HepG2 (cell line): ENCODE results near the gene ABHD17C. TPM values are rescaled to one million over a fixed set of nuclear protein-coding genes. Genes with fewer than 3 reads are reported as not detected.

ENCODE experiments used
- ATAC-seq: fragments of 200-7000 bp; cut with Tn5 transposase; 3 replicates; pipeline ENCODE4 v1.9.1; 2020; ENCODE audit warnings: mild to moderate bottlenecking, moderate library complexity
- BruUV-seq: library from RNA; stranded (reverse); fragments of 400-500 nt; replicated peaks from 2 replicates; lab custom pipeline; 2021; lab: Mats Ljungman, UMichigan
- CTCF ChIA-PET: fragments of 300-600 bp; formaldehyde crosslinking; extraction: SDS; loops from one replicate; lab custom pipeline; 2021; ENCODE audit warnings: low total read pairs, inconsistent platforms, low intra/inter-chr PET ratio; lab: Yijun Ruan, JAX
- POLR2A ChIA-PET: fragments of 350-600 bp; sonication (Branson Sonifier 250); formaldehyde crosslinking; loops from one replicate; lab custom pipeline; 2020; ENCODE audit warnings: antibody characterized with exemption, inconsistent platforms; lab: Yijun Ruan, JAX
- DNase-seq: peaks from one replicate; pipeline ENCODE4 v3.0.0-alpha.2; 2015; ENCODE audit warnings: low spot score
- FAIRE-seq: peaks from 3 replicates; lab custom pipeline; 2011; peaks lifted over from hg19 to GRCh38; lab: Jason Lieb, UNC
- H2AFZ ChIP-seq: one replicate; pipeline ENCODE4 v1.6.1; 2011; ENCODE audit warnings: low read length, inconsistent platforms
- H3K27ac ChIP-seq: fragments of 300-600 bp; 3 replicates; pipeline ENCODE4 v1.8.0; 2011; ENCODE audit warnings: mixed run types, mild to moderate bottlenecking, mixed read lengths, low read length, inconsistent platforms; ENCODE audit not compliant: insufficient read depth; ENCODE audit errors: extremely low read length
- H3K27me3 ChIP-seq, 2 experiments: fragments of 200-600 bp in 1 of 2; 2 replicates in 1 of 2; 3 replicates in 1 of 2; pipeline versions ENCODE4 v1.6.0 to v1.8.0; 2011; ENCODE audit warnings: low read length in 2 of 2, mild to moderate bottlenecking in 2 of 2, moderate library complexity in 2 of 2, inconsistent platforms in 1 of 2; ENCODE audit not compliant: insufficient read depth in 2 of 2, control insufficient read depth in 1 of 2
- H3K36me3 ChIP-seq, 2 experiments: fragments of 200-600 bp in 1 of 2; replicated peaks in 1 of 2; 2 replicates in 1 of 2; 3 replicates in 1 of 2; pipeline versions ENCODE4 v1.5.1 to v1.8.0; 2011; ENCODE audit warnings: low read length in 2 of 2, inconsistent platforms in 1 of 2; ENCODE audit not compliant: insufficient read depth in 2 of 2, control insufficient read depth in 1 of 2
- H3K4me1 ChIP-seq: 2 replicates; pipeline ENCODE4 v1.5.1; 2012; ENCODE audit warnings: low read length, inconsistent platforms; ENCODE audit not compliant: insufficient read depth
- H3K4me2 ChIP-seq: 2 replicates; pipeline ENCODE4 v1.6.0; 2011; ENCODE audit warnings: low read depth, low read length, inconsistent platforms
- H3K4me3 ChIP-seq, 3 experiments: fragments of 200-600 bp in 1 of 3; sonication (generic), shearing (Covaris generic) in 1 of 3; replicated peaks in 1 of 3; 2 replicates each; pipeline ENCODE4 v1.5.1; 2011 to 2016; ENCODE audit warnings: low read length in 3 of 3, inconsistent platforms in 2 of 3, low read depth in 2 of 3, mild to moderate bottlenecking in 2 of 3, control low read depth in 1 of 3, mixed read lengths in 1 of 3; ENCODE audit not compliant: insufficient read depth in 1 of 3
- H3K79me2 ChIP-seq: one replicate; pipeline ENCODE4 v1.6.1; 2011; ENCODE audit warnings: low read length, inconsistent platforms; ENCODE audit not compliant: insufficient read depth
- H3K9ac ChIP-seq: 2 replicates; pipeline ENCODE4 v1.6.0; 2011; ENCODE audit warnings: mild to moderate bottlenecking, low read depth, low read length, inconsistent platforms; ENCODE audit not compliant: insufficient read depth
- H3K9me3 ChIP-seq: 2 replicates; pipeline ENCODE4 v1.5.1; 2012; ENCODE audit warnings: mild to moderate bottlenecking, low read length
- H4K20me1 ChIP-seq: 2 replicates; pipeline ENCODE4 v1.6.0; 2011; ENCODE audit warnings: inconsistent platforms, mild to moderate bottlenecking, low read length, moderate library complexity; ENCODE audit not compliant: insufficient read depth
- BRD4 ChIP-seq: sonication (generic); formaldehyde crosslinking; IDR thresholded peaks from 2 replicates; pipeline ENCODE4 v1.4.0; 2020; ENCODE audit warnings: missing genetic modification reagents
- IRX3 ChIP-seq: sonication (generic); formaldehyde crosslinking; IDR thresholded peaks from 2 replicates; pipeline ENCODE4 v1.8.1; 2023; ENCODE audit warnings: mild to moderate bottlenecking, low read depth, missing genetic modification reagents, borderline replicate concordance
- KDM5B ChIP-seq: sonication (generic); formaldehyde crosslinking; IDR thresholded peaks from 2 replicates; pipeline ENCODE4 v1.4.0; 2020; ENCODE audit warnings: missing genetic modification reagents, mild to moderate bottlenecking, borderline replicate concordance
- MAZ ChIP-seq, 2 experiments: sonication (generic) in 1 of 2; formaldehyde crosslinking in 1 of 2; IDR thresholded peaks; 2 replicates each; pipeline versions ENCODE4 v1.5.0 to v1.6.1; 2012 to 2020; ENCODE audit warnings: low read depth in 2 of 2, mild to moderate bottlenecking in 2 of 2, borderline replicate concordance in 1 of 2, improper control_type of control experiment in 1 of 2, low read length in 1 of 2, missing genetic modification reagents in 1 of 2, moderate library complexity in 1 of 2
- MBNL3 ChIP-seq: fragments of 250-450 bp; sonication (Bioruptor Pico); conservative IDR thresholded peaks from 2 replicates; pipeline ENCODE4 v1.8.0; 2022; ENCODE audit warnings: mild to moderate bottlenecking, inconsistent platforms
- PAX8 ChIP-seq: sonication (generic); formaldehyde crosslinking; IDR thresholded peaks from 2 replicates; pipeline ENCODE4 v1.8.0; 2022; ENCODE audit warnings: mild to moderate bottlenecking, missing genetic modification reagents, borderline replicate concordance
- PHF8 ChIP-seq: sonication (generic); formaldehyde crosslinking; IDR thresholded peaks from 2 replicates; pipeline ENCODE4 v1.5.0; 2020; ENCODE audit warnings: missing genetic modification reagents
- SMAD3 ChIP-seq: sonication (generic); formaldehyde crosslinking; IDR thresholded peaks from 2 replicates; pipeline ENCODE4 v1.4.0; 2020; ENCODE audit warnings: missing genetic modification reagents
- TAF1 ChIP-seq: sonication (generic); formaldehyde crosslinking; IDR thresholded peaks from 2 replicates; pipeline ENCODE4 v1.4.0; 2020; ENCODE audit warnings: missing genetic modification reagents
- TRIM24 ChIP-seq: sonication (generic); formaldehyde crosslinking; IDR thresholded peaks from 2 replicates; pipeline ENCODE4 v1.8.0; 2022; ENCODE audit warnings: mild to moderate bottlenecking, missing genetic modification reagents
- ZNF12 ChIP-seq: sonication (generic); formaldehyde crosslinking; IDR thresholded peaks from 2 replicates; pipeline ENCODE4 v1.5.0; 2020; ENCODE audit warnings: missing genetic modification reagents
- ZNF180 ChIP-seq: sonication (generic); formaldehyde crosslinking; IDR thresholded peaks from 2 replicates; pipeline ENCODE4 v1.4.0; 2020; ENCODE audit warnings: low read depth, missing genetic modification reagents, borderline replicate concordance
- ZNF253 ChIP-seq: sonication (generic); formaldehyde crosslinking; IDR thresholded peaks from 2 replicates; pipeline ENCODE4 v1.8.0; 2022; ENCODE audit warnings: mild to moderate bottlenecking, missing genetic modification reagents, borderline replicate concordance
- ZNF260 ChIP-seq: sonication (generic); formaldehyde crosslinking; IDR thresholded peaks from 2 replicates; pipeline ENCODE4 v1.4.0; 2020; ENCODE audit warnings: missing genetic modification reagents, low read depth, mild to moderate bottlenecking, borderline replicate concordance
- ZNF598 ChIP-seq: sonication (generic); formaldehyde crosslinking; IDR thresholded peaks from 2 replicates; pipeline ENCODE4 v1.5.1; 2020; ENCODE audit warnings: mild to moderate bottlenecking, missing genetic modification reagents, borderline replicate concordance
- WGBS: methylation state at CpG from one replicate; pipeline ENCODE4 v1.1.6; 2017; ENCODE audit warnings: low lambda C conversion rate; 5-methylcytosine and 5-hydroxymethylcytosine counted together
- in situ Hi-C: cut with HindIII; loops from 2 replicates; pipeline ENCODE4 v1.10.0; 2017; ENCODE audit warnings: low pct_unique_long_range_greater_than_20kb; ENCODE audit not compliant: extremely low pct_ligation_motif_present
- intact Hi-C: fragments of 100-400 bp; cut with micrococcal nuclease; formaldehyde crosslinking; loops from one replicate; pipeline ENCODE4 v1.10.0; 2022; ENCODE audit not compliant: unreplicated experiment
- polyA plus RNA-seq, 8 experiments: library from polyadenylated mRNA; depleted of rRNA in 3 of 8; stranded (reverse) in 7 of 8; unstranded in 1 of 8; fragments of >200 nt; fragmentation: Illumina TruSeq in 4 of 8; extraction: Trizol in 4 of 8; gene quantifications; 2 replicates each; pipeline versions ENCODE4 v1.2.1 to v1.2.3, GENCODE V29; 2011 to 2016; ENCODE audit warnings: low read depth in 4 of 8, missing spikeins in 1 of 8, mixed read lengths in 1 of 8; ENCODE audit not compliant: insufficient read depth in 1 of 8
- total RNA-seq, 5 experiments: library from RNA; depleted of rRNA; stranded (reverse); fragments of >200 nt; fragmentation: Illumina TruSeq; extraction: Trizol; gene quantifications; 2 replicates each; pipeline ENCODE4 v1.2.3, GENCODE V29; 2016; ENCODE audit warnings: low read depth in 1 of 5
- TF ChIP-seq, protein P1 (sequence below): IDR thresholded peaks from 2 replicates; pipeline ENCODE4 v1.6.1; 2012; ENCODE audit warnings: inconsistent platforms
- TF ChIP-seq, protein P2 (sequence below): sonication (generic); formaldehyde crosslinking; IDR thresholded peaks from 2 replicates; pipeline ENCODE4 v1.5.0; 2020; ENCODE audit warnings: mild to moderate bottlenecking, missing genetic modification reagents, borderline replicate concordance

Gene ABHD17C
- total and polyA plus RNA-seq, 2 of the 13 experiments (the other 11 are each of a cell fraction or from before 2014, with no cell fraction given), result 2.9 to 3.9 TPM

DNA sequence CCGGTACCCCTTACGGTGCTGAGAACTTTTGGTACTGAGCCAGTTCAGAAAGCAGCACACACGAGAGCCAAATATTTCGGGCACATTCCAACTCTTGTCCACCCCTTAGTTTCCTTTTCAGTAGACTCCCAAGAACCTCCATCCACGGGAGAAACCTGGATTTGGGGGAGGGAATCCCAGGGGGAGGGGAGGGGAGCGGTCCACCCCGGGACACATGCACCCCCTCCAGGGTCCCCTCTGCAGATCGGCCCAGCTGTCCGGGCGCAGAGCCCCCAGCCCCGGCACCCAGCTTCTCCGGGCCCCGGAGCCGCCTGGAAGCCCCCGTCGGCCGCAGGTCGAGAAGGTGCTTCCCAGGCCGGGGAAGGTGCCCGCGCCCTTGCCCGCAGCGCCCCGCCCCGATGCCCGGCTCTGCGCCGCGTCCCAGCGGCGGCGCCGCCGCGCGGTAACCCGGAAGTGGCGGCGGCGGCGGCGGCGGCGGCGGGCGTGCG is 455 bp upstream of the ABHD17C start:
- Histone ChIP-seq H3K4me1 (peaks cover 35% of the 10 kb centered on the region), H3K27ac (no peak overlapping the region), H2AFZ (peak overlapping the region; percentile 64), H3K9me3 (no peaks in the 10 kb centered on the region), H3K79me2 (no peaks in the 10 kb centered on the region), H3K4me2 (peak overlapping the region; percentile 98), H4K20me1 (no peaks in the 10 kb centered on the region), H3K27me3 (peaks cover 0 to 35% of the 10 kb centered on the region in 2 experiments; a peak in 4 of 5 replicates), H3K9ac (peak overlapping the region; percentile 60), H3K4me3 (peak overlapping the region; percentile 54 to 78 (median 75)), H3K36me3 (no peaks in the 10 kb centered on the region)
- CTCF ChIA-PET, result no interaction called here
- no peak for TF ChIP-seq PAX8 (CRISPR knock-in tag)
- TF ChIP-seq ZNF253 (CRISPR knock-in tag), result no peak
- TF ChIP-seq ZNF12 (CRISPR knock-in tag), result no peak
- no peak for TF ChIP-seq TAF1 (CRISPR knock-in tag)
- no peak for TF ChIP-seq SMAD3
- TF ChIP-seq MBNL3 (CRISPR knock-in tag), result no peak
- TF ChIP-seq PHF8 (CRISPR knock-in tag), result peak; percentile 7; the same call in 1 of the 2 replicates
- TF ChIP-seq MAZ (IDR thresholded peaks at IDR 0.05; ENCODE audit: borderline replicate concordance, low read depth, low read length), result no peak
- TF ChIP-seq MAZ (CRISPR knock-in tag; IDR thresholded peaks at IDR 0.05; ENCODE audit: low read depth), result no peak
- no peak for TF ChIP-seq ZNF180
- no peak for TF ChIP-seq KDM5B (CRISPR knock-in tag)
- TF ChIP-seq IRX3 (CRISPR knock-in tag), result 0 out of 2 replicates have a peak, but pooled peaks have one; percentile 2
- no peak for TF ChIP-seq TRIM24 (CRISPR knock-in tag)
- TF ChIP-seq ZNF260 (CRISPR knock-in tag), result no peak
- TF ChIP-seq ZNF598, result no peak
- TF ChIP-seq, protein P1, sequence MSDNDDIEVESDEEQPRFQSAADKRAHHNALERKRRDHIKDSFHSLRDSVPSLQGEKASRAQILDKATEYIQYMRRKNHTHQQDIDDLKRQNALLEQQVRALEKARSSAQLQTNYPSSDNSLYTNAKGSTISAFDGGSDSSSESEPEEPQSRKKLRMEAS, result no peak
- TF ChIP-seq, protein P2, sequence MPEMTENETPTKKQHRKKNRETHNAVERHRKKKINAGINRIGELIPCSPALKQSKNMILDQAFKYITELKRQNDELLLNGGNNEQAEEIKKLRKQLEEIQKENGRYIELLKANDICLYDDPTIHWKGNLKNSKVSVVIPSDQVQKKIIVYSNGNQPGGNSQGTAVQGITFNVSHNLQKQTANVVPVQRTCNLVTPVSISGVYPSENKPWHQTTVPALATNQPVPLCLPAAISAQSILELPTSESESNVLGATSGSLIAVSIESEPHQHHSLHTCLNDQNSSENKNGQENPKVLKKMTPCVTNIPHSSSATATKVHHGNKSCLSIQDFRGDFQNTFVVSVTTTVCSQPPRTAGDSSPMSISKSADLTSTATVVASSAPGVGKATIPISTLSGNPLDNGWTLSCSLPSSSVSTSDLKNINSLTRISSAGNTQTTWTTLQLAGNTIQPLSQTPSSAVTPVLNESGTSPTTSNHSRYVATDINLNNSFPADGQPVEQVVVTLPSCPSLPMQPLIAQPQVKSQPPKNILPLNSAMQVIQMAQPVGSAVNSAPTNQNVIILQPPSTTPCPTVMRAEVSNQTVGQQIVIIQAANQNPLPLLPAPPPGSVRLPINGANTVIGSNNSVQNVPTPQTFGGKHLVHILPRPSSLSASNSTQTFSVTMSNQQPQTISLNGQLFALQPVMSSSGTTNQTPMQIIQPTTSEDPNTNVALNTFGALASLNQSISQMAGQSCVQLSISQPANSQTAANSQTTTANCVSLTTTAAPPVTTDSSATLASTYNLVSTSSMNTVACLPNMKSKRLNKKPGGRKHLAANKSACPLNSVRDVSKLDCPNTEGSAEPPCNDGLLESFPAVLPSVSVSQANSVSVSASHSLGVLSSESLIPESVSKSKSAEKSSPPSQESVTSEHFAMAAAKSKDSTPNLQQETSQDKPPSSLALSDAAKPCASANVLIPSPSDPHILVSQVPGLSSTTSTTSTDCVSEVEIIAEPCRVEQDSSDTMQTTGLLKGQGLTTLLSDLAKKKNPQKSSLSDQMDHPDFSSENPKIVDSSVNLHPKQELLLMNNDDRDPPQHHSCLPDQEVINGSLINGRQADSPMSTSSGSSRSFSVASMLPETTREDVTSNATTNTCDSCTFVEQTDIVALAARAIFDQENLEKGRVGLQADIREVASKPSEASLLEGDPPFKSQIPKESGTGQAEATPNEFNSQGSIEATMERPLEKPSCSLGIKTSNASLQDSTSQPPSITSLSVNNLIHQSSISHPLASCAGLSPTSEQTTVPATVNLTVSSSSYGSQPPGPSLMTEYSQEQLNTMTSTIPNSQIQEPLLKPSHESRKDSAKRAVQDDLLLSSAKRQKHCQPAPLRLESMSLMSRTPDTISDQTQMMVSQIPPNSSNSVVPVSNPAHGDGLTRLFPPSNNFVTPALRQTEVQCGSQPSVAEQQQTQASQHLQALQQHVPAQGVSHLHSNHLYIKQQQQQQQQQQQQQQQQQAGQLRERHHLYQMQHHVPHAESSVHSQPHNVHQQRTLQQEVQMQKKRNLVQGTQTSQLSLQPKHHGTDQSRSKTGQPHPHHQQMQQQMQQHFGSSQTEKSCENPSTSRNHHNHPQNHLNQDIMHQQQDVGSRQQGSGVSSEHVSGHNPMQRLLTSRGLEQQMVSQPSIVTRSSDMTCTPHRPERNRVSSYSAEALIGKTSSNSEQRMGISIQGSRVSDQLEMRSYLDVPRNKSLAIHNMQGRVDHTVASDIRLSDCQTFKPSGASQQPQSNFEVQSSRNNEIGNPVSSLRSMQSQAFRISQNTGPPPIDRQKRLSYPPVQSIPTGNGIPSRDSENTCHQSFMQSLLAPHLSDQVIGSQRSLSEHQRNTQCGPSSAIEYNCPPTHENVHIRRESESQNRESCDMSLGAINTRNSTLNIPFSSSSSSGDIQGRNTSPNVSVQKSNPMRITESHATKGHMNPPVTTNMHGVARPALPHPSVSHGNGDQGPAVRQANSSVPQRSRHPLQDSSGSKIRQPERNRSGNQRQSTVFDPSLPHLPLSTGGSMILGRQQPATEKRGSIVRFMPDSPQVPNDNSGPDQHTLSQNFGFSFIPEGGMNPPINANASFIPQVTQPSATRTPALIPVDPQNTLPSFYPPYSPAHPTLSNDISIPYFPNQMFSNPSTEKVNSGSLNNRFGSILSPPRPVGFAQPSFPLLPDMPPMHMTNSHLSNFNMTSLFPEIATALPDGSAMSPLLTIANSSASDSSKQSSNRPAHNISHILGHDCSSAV, result no peak
- no peak for TF ChIP-seq BRD4 (CRISPR knock-in tag)
- no TSS peak for BruUV-seq
- FAIRE-seq (no peak), DNase-seq (no peak), ATAC-seq (peak; percentile 31)
- WGBS, result 2% methylated on average over 6 of the region's 47 CpGs
- POLR2A ChIA-PET, result interaction anchor here (1.1 to 1.7 kb wide), 4 partner anchors 82 to 147 kb away, joined by 3 to 5 read pairs (median 4); partner anchors contain the start of gene CEMIP
- intact Hi-C loops, result no loop called here
- in situ Hi-C loops, result no loop called here
